GM18519 (cell line): ENCODE results near the gene AQP9.
"Not testable (repeated sequence)": the region's sequence is repeated elsewhere in the genome, so short reads cannot be mapped to it uniquely, and the experiment has no call there.

Source experiments
- ATAC-seq: cut with Tn5 transposase; IDR thresholded peaks from one replicate; pipeline ENCODE4 v1.9.1; 2021; ENCODE audit warnings: mild to moderate bottlenecking, moderate library complexity; ENCODE audit not compliant: unreplicated experiment, low FRiP score

AQP9 gene

GRCh38 chr15:58175955-58176354 lies 37.8 kb downstream of the AQP9 start:
- no peak for ATAC-seq

- no peak for ATAC-seq
Measured at GRCh38 chr15:58178668-58179067, 40.5 kb downstream of the AQP9 start.

GRCh38 chr15:58179206-58179605 lies 41.0 kb downstream of the AQP9 start:
- no peak for ATAC-seq

- ATAC-seq = no peak
Measured at GRCh38 chr15:58179741-58180381, 41.7 kb downstream of the AQP9 start.

- no peak for ATAC-seq
Measured at GRCh38 chr15:58182460-58183163, 44.4 kb downstream of the AQP9 start.

- no peak for ATAC-seq
Measured at GRCh38 chr15:58185439-58185838, 47.3 kb downstream of the AQP9 start.

- ATAC-seq = no peak
Measured at GRCh38 chr15:58189148-58189811, 51.1 kb downstream of the AQP9 start.

- ATAC-seq = no peak
Measured at GRCh38 chr15:58190419-58190818, 52.2 kb downstream of the AQP9 start.

- ATAC-seq = not testable (repeated sequence)
Measured at GRCh38 chr15:58193636-58194035, 55.5 kb downstream of the AQP9 start.

- ATAC-seq = no peak
Measured at GRCh38 chr15:58200739-58201138, 62.6 kb downstream of the AQP9 start.

- no peak for ATAC-seq
Measured at GRCh38 chr15:58201516-58201915, 63.3 kb downstream of the AQP9 start.

GRCh38 chr15:58203537-58203936 lies 65.4 kb downstream of the AQP9 start:
- ATAC-seq = no peak

GRCh38 chr15:58206151-58206550 lies 68.0 kb downstream of the AQP9 start:
- no peak for ATAC-seq

GRCh38 chr15:58208217-58208616 lies 70.0 kb downstream of the AQP9 start:
- not testable (repeated sequence) for ATAC-seq

GRCh38 chr15:58209007-58209481 lies 70.9 kb downstream of the AQP9 start:
- ATAC-seq = not testable (repeated sequence)

- not testable (repeated sequence) for ATAC-seq
Measured at GRCh38 chr15:58210031-58210430, 71.8 kb downstream of the AQP9 start.

- ATAC-seq = no peak
Measured at GRCh38 chr15:58212909-58213526, 74.8 kb downstream of the AQP9 start.

GRCh38 chr15:58213587-58214338 lies 75.6 kb downstream of the AQP9 start:
- no peak for ATAC-seq

- ATAC-seq = no peak
Measured at GRCh38 chr15:58214591-58215340, 76.6 kb downstream of the AQP9 start.

GRCh38 chr15:58217460-58217859 lies 79.3 kb downstream of the AQP9 start:
- ATAC-seq = no peak
